ENCODE measurements around the gene HIGD1B.

Gene HIGD1B

GRCh38 chr17:44832805-44833204 lies 14.9 kb upstream of the HIGD1B start:
- in situ Hi-C loops (cut with HindIII; ENCODE audit: low sequenced_read_pairs), result no loop called here

DNA sequence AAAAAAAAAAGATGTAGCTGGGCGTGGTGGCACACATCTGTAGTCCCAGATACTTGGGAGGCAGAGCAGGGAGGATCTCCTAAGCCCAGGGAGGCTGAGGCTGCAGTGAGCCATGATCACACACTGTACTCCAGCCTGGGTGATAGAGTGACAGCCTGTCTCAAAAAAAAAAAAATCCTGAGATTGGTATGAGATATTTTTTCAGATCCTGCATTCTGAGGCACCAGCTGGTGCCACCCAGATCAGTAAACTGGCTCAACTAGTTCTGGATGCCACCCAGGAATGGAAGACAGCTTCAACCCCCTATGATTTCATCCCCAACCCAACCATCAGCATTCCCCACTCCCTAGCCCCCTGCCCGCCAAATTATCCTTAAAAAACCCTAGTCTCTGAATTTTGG lies 10.5 kb upstream of the HIGD1B start:
- in situ Hi-C loops (cut with HindIII; ENCODE audit: low sequenced_read_pairs), result no loop called here

DNA sequence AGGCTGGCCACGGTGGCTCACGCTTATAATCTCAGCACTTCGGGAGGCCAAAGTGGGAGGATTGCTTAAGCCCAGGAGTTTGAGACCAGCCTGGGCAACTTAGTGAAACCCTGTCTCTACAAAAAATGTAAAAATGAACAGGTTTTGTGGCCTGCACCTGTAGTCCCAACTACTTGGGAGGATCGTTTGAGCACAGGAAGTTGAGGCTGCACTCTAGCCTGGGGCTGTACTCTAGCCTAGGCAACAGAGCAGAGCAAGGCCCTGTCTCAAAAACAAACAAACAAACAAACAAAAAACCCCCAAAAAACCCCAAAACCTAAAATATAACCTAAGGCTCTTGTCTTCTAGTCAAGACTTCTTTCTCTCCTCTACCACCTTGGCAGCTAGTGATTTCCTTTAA lies 7.4 kb upstream of the HIGD1B start:
- in situ Hi-C loops (cut with HindIII; ENCODE audit: low sequenced_read_pairs), result no loop called here

DNA sequence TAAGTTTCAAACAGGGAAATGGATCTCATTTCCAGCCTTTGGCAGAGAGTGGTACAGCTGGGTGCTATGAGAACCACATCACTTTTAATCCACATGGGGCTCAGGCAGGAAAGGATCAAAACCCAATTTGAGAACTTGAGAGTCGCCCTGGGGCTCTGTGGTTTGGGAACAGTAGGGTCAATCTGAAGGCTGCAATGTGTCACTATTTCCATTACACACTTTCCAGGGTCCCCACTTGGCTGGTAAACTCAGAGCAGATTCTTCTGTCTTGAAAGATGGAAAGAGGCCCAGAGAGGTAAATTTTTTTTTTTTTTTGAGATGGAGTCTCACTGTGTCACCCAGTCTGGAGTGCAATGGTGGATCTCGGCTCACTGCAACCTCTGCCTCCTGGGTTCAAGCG lies 6.7 kb upstream of the HIGD1B start:
- in situ Hi-C loops (cut with HindIII; ENCODE audit: low sequenced_read_pairs), result no loop called here

DNA sequence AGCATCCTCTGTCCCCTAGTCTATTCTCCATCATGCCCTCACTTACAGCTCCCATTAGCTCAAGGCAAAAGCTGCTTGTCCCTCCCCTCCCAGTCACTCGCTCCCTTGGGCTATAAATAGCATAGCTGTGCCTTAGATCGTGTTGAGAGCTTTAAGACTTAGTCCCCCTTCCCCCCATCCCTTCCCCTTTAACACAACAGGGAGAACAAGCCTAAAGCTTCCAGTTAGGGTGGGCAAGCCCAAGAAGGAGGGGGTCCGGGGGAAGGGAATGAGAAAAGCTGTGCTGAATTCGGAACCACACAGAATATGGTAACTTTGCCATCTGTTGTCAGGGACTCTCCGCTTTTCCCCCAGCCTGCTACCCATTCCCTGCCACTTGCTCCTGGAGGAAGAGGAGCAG lies 4.9 kb upstream of the HIGD1B start:
- in situ Hi-C loops (cut with HindIII; ENCODE audit: low sequenced_read_pairs), result no loop called here

DNA sequence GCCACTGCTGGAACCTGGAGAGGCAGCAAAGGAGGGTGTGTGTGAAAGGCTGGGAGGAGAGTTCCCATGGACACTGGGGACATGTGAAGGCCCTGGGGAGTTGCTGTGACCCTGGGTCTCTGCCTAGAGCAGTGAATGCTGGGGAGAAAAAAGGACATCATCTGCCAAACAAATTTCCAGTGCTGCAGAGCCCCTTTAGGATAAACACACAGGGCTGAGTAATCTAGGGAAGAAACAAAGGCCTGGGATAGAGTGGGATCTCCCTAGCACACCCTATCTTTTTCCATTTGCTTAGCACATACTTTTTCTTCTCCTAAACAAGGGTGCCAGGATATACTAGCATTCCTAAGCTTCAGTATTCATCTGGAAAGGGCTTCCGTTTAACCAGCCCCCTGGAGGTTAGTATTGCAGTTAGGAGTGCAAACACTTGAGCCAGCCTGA lies 3.3 kb upstream of the HIGD1B start:
- in situ Hi-C loops (cut with HindIII; ENCODE audit: low sequenced_read_pairs), result no loop called here

DNA sequence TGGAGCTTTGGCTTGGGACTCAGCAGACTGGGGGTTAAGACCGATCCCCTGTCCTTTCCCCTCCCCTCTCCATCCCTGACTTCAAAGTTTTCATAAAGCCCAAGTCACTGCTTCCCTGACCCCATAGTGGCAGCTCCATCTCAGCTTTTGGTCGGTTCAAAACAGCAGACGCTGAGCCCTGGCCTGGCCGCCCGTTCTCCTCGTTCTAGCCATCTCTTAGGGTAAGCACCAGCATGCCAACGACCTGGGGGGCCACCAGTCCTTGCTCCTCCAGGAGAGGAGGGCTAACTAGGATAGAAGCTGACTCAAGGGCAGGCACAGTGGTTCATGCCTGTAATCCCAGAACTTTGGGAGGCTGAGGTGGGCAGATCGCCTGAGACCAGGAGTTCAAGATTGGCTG lies 1.5 kb upstream of the HIGD1B start:
- in situ Hi-C loops (cut with HindIII; ENCODE audit: low sequenced_read_pairs), result no loop called here

DNA sequence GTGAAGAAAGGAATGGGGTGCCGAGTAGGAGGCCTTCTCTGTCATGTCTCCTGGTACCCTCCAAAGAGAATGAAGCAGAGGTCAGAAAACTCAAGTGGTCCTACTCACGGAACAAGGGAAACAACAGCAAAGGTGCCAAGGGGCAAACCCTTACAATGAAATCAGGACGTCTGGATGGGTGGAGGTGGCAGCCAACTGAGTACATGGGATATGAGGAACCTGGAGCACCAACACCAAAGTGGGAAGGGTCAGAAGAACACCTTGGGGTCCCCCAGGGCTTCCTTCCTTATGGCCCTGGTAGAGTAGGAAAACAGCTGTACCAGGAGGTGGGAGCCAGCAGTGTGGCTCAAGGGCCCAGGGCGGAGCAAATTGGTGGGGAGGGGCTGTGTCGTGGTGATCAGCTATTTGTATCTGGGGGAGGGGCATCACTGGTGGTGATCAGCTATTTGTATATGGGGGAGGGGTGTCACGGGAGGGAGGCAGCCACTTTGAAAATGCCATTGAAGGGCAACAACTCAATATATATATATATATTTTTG lies 643 bp downstream of the HIGD1B start:
- in situ Hi-C loops (cut with HindIII; ENCODE audit: low sequenced_read_pairs), result no loop called here

DNA sequence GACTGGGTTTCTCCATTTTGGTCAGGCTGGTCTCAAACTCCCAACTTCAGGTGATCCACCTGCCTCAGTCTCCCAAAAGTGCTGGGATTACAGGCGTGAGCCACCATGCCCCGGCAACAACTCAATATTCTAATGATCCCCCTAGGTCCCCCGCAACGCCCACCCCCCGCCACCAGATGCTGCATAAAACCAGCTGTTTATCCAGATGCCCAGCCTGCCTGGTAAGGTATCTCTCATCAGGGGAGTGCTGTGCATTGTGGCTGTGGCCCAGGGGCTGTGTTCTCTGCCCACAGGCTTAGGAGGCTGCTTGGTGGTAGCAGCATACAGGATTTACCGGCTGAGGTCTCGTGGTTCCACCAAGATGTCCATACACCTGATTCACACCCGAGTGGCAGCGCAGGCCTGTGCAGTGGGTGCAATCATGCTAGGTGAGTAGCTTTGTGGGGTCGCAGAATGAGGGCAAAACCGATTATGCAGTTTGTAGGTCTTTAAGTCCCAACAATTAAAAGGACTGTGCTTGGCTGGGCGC lies 1.3 kb downstream of the HIGD1B start:
- in situ Hi-C loops (cut with HindIII; ENCODE audit: low sequenced_read_pairs), result no loop called here

GRCh38 chr17:44850025-44850424 lies 2.3 kb downstream of the HIGD1B start:
- in situ Hi-C loops (cut with HindIII; ENCODE audit: low sequenced_read_pairs), result no loop called here

DNA sequence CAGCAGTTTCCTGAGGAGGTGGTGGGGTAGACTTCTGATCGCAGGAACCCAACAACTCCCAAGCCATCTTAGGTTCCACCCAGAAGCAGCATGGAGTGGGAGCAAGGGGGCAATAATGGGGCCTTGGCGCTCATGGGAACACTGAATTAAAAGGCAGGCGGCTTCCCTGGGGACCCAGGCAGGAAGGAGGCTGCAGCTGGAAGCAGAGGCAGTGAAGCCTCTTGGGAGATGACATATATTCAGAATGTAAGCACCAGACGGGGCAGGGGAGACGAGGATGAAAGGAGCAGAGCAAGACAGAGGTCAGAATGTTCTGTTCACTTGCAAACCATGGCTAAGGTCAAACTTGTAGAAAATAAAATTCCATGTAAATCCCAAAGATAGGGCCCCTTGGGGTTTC lies 2.9 kb downstream of the HIGD1B start:
- in situ Hi-C loops (cut with HindIII; ENCODE audit: low sequenced_read_pairs), result no loop called here

GRCh38 chr17:44854192-44854591 lies 6.5 kb downstream of the HIGD1B start:
- in situ Hi-C loops (cut with HindIII; ENCODE audit: low sequenced_read_pairs), result no loop called here

- in situ Hi-C loops (cut with HindIII; ENCODE audit: low sequenced_read_pairs), result no loop called here
These were observed 12.0 kb downstream of the HIGD1B start for GRCh38 chr17:44859701-44860100.

GRCh38 chr17:44862278-44862914 lies 14.7 kb downstream of the HIGD1B start:
- in situ Hi-C loops (cut with HindIII; ENCODE audit: low sequenced_read_pairs), result no loop called here

- in situ Hi-C loops (cut with HindIII; ENCODE audit: low sequenced_read_pairs), result no loop called here
These were observed 15.6 kb downstream of the HIGD1B start for GRCh38 chr17:44863061-44863918.

- in situ Hi-C loops (cut with HindIII; ENCODE audit: low sequenced_read_pairs), result no loop called here
These were observed 17.1 kb downstream of the HIGD1B start for GRCh38 chr17:44864831-44865230.

GRCh38 chr17:44865231-44865660 lies 17.6 kb downstream of the HIGD1B start:
- in situ Hi-C loops (cut with HindIII; ENCODE audit: low sequenced_read_pairs), result no loop called here

GRCh38 chr17:44865931-44866330 lies 18.2 kb downstream of the HIGD1B start:
- in situ Hi-C loops (cut with HindIII; ENCODE audit: low sequenced_read_pairs), result no loop called here

DNA sequence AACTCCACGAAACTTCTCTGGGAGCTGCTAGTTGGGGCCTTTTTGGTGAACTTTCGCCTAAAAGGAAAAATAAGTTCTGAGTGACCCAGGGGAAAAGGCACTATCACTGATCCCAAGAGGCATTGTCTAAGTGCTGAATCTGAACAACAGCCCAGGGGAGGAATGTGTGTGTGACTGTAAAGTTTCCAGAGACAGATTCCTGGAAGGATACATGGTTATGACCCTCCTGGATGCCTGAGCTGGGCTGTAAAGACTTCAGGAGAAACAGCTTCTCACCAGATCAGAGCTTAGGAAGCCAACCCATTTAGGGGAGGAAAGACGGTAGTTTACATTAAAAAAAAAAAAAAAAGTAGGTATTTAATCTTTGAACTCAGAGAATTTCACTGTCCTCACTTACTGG lies 20.2 kb downstream of the HIGD1B start:
- in situ Hi-C loops (cut with HindIII; ENCODE audit: low sequenced_read_pairs), result no loop called here

DNA sequence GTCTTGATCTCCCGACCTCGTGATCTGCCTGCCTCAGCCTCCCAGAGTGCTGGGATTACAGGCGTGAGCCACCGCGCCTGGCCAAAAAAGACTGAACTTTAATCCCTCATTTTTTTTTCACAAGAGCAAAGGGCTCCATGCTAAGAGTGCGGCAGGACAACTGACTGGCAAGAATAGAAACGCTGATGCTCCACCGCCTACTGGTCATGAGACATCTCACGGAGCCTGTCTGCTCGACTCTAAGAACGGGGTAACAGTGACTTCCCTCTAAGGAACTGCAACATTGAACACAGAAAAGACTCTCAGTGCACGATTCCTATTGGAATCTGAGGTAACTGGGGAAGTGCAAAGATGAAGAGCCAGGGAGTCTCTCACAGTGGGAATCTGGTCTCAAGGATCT lies 23.9 kb downstream of the HIGD1B start:
- in situ Hi-C loops (cut with HindIII; ENCODE audit: low sequenced_read_pairs), result no loop called here

DNA sequence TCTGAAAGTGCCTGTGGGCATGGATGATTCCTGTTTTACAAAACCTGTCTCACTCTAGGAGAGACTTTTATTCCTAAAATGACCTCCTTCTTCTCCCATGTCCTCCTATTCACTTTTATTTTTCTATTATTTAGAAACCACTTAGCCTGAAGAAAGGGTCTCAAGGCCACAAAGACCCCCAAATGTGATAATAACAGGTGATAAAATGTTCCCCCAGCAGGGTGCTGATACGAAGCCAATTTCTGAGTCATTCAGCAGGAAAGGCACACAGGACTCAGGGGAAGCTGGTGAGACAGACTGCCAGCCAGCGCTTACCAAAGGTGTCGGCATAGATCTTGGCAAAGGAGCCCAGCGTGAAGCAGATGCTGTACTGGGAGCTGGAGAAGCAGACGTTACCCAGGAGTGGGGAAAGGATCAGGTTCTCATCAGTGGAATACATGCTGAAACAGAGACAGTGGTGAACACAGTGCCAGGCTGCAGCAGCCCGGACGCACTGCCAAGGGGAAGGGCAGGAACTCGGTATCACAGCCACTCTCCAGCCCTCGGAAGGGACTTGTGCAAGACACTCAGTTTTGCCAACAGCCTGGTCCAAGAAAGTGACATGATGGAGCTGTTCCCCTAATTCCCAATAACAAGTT lies 24.6 kb downstream of the HIGD1B start:
- in situ Hi-C loops (cut with HindIII; ENCODE audit: low sequenced_read_pairs), result no loop called here

Data from DLD1 (cell line).